Measurements from ENCODE around the gene LIMK2. TPM values are rescaled to one million over a fixed set of nuclear protein-coding genes. Genes with fewer than 3 reads are reported as not detected.
A peak's percentile ranks its signal among the peaks of the same experiment; 100 is the strongest.
"Not testable (repeated sequence)": the region's sequence is repeated elsewhere in the genome, so short reads cannot be mapped to it uniquely, and the experiment has no call there.

LIMK2 gene
- 61.2 TPM for total RNA-seq
- long read RNA-seq, transcript LIMK2-201 (16 exons, 3,670 nt) = major isoform, 23 of 84 reads
- long read RNA-seq, partial matches to known transcripts = 38 of 84 reads
- long read RNA-seq, other reads (novel, unspliced or antisense) = 20 of 84 reads

DNA sequence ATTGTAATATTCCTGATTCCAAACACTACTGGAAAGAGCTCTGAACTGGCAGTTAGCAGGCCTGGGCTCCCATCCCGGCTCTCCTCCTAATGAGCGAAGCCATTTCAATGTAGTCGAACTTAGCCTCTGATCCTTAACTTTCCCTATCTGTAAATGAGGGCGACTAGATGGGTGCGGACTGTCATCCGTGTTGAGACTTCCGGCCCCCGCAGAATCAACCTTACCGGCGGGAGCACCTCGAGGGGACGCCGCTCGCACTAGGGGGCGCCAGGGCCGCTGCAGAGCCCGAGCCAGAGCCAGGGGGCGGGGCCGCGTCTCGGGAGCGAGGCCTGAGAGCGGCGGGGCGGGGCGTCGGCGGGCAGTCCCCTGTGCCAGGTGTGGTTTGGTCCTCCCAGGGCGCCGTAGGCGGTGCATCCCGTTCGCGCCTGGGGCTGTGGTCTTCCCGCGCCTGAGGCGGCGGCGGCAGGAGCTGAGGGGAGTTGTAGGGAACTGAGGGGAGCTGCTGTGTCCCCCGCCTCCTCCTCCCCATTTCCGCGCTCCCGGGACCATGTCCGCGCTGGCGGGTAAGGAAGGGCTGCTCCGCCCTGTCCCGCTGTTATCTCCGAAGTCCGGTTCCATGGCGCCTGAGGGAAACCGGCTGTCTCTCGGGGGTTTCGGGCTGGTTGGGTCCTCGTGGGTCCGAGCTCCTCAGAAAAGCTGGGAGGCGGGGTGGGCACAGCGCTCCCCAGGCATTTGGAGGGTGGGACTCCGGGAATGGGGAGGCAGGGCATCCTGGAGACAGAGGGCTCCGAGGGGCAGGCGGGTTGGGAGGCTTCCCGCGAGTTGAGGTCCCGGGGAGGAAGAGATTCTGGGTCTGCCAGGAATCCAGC, at the start of gene LIMK2:
Gene LIMK2 (plus strand): TSS at position 437 of the 869 bp plus-strand sequence. CDS start 111 bp downstream, at position 548.
- ATAC-seq = peak; percentile 95 to 98
- intact Hi-C loops (cut with DNase I) = no loop called here

DNA sequence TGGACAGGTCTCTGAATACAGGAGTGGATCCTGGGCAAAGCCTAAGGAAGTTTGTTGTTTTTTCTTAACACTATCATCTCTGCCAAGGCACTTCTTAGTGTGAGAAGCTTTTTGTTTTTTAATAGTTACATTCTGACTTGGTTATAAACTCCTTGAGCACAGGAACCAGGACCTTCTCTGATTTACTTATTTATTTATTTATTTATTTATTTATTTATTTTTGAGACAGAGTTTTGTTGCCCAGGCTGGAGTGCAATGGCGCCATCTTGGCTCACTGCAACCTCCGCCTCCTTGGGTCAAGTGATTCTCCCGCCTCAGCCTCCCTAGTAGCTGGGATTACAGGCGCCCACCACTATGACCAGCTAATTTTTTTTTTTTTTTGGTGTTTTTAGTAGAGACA, 41.1 kb upstream of the LIMK2 start:
- no peaks in the 10 kb centered on the region for H3K9me3 ChIP-seq
- H3K4me1 ChIP-seq = peaks cover 55% of the 10 kb centered on the region
- peaks cover 18% of the 10 kb centered on the region for H3K36me3 ChIP-seq
- intact Hi-C loops (cut with DNase I) = no loop called here
- ATAC-seq (no peak), DNase-seq (no peak)
- H3K4me3 ChIP-seq = no peak overlapping the region
- no peaks in the 10 kb centered on the region for H3K27me3 ChIP-seq (ENCODE audit: low read depth)
- TF ChIP-seq, protein P1, sequence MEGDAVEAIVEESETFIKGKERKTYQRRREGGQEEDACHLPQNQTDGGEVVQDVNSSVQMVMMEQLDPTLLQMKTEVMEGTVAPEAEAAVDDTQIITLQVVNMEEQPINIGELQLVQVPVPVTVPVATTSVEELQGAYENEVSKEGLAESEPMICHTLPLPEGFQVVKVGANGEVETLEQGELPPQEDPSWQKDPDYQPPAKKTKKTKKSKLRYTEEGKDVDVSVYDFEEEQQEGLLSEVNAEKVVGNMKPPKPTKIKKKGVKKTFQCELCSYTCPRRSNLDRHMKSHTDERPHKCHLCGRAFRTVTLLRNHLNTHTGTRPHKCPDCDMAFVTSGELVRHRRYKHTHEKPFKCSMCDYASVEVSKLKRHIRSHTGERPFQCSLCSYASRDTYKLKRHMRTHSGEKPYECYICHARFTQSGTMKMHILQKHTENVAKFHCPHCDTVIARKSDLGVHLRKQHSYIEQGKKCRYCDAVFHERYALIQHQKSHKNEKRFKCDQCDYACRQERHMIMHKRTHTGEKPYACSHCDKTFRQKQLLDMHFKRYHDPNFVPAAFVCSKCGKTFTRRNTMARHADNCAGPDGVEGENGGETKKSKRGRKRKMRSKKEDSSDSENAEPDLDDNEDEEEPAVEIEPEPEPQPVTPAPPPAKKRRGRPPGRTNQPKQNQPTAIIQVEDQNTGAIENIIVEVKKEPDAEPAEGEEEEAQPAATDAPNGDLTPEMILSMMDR (IDR thresholded peaks at IDR 0.05) = no peak
- no peak overlapping the region for H3K27ac ChIP-seq

More for the DNA sequence above, at the start of gene LIMK2:
- Histone ChIP-seq H3K27ac (peak within 1 kb of the TSS; percentile 83), H3K36me3 (peaks cover 1% of the 10 kb centered on the region), H3K4me3 (peak within 1 kb of the TSS; percentile 73), H3K9me3 (no peaks in the 10 kb centered on the region), H3K27me3 (ENCODE audit: low read depth) (no peaks in the 10 kb centered on the region), H3K4me1 (peaks cover 68% of the 10 kb centered on the region)
- TF ChIP-seq, protein P1 (IDR thresholded peaks at IDR 0.05) = peak; percentile 90
- DNase-seq = peak; percentile 98

DNA sequence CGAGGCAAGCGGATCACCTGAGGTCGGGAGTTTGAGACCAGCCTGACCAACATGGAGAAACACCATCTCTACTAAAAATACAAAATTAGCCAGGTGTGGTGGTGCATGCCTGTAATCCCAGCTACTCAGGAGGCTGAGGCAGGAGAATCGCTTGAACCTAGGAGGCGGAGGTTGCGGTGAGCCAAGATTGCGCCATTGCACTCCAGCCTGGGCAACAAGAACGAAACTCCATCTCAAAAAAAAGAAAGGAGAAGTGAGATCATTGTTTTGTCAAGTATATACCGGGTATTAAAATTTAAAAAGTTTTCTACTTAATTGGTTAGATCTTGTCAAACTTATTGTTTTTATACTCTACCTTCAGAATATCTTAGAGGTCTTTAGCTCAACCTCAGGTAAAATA, 40.4 kb upstream of the LIMK2 start:
- peaks cover 55% of the 10 kb centered on the region for H3K4me1 ChIP-seq
- intact Hi-C loops (cut with DNase I); H3K4me3 ChIP-seq; ATAC-seq; H3K27me3 ChIP-seq (ENCODE audit: low read depth); H3K9me3 ChIP-seq: not testable (repeated sequence)
- H3K36me3 ChIP-seq = peaks cover 20% of the 10 kb centered on the region
- DNase-seq = peak; percentile 57
- peak overlapping the region; percentile 28 for H3K27ac ChIP-seq

- Histone ChIP-seq H3K4me3 (no peak overlapping the region), H3K9me3 (no peaks in the 10 kb centered on the region), H3K36me3 (peaks cover 27% of the 10 kb centered on the region), H3K27ac (no peak overlapping the region), H3K4me1 (peaks cover 47% of the 10 kb centered on the region), H3K27me3 (ENCODE audit: low read depth) (no peaks in the 10 kb centered on the region)
- ATAC-seq = peak in 1 of 2 donors; percentile 11
- DNase-seq = no peak
- intact Hi-C loops (cut with DNase I) = no loop called here
- TF ChIP-seq, protein P1 (IDR thresholded peaks at IDR 0.05) = no peak
These were observed 38.5 kb upstream of the LIMK2 start for GRCh38 chr22:31173386-31174145.

GRCh38 chr22:31176923-31177322, 35.2 kb upstream of the LIMK2 start:
- DNase-seq (no peak), ATAC-seq (peak; percentile 35 to 48)
- Histone ChIP-seq H3K4me1 (peaks cover 32% of the 10 kb centered on the region), H3K27me3 (ENCODE audit: low read depth) (no peaks in the 10 kb centered on the region), H3K4me3 (no peak overlapping the region), H3K27ac (no peak overlapping the region), H3K9me3 (no peaks in the 10 kb centered on the region), H3K36me3 (peaks cover 35% of the 10 kb centered on the region)
- TF ChIP-seq, protein P1 (IDR thresholded peaks at IDR 0.05) = no peak
- intact Hi-C loops (cut with DNase I) = no loop called here

Data from lower lobe of right lung (tissue), 2 donors.